WTC11 (cell line): ENCODE measurements around the gene PTPRG.

Experiments used
- ATF1 ChIP-seq: sonication (generic); formaldehyde crosslinking; IDR thresholded peaks from 2 replicates; pipeline ENCODE4 v1.8.1; 2023; ENCODE audit warnings: mild to moderate bottlenecking, moderate library complexity, missing genetic modification reagents
- CTCF ChIP-seq: fragments of 200-600 bp; IDR thresholded peaks from 2 replicates; pipeline ENCODE4 v1.8.0; 2022; ENCODE audit warnings: antibody characterized with exemption
- E2F4 ChIP-seq: sonication (generic); formaldehyde crosslinking; IDR thresholded peaks from 2 replicates; pipeline ENCODE4 v1.8.1; 2022; ENCODE audit warnings: low read depth, mild to moderate bottlenecking, moderate library complexity, missing genetic modification reagents, borderline replicate concordance
- ESRRA ChIP-seq: sonication (generic); formaldehyde crosslinking; IDR thresholded peaks from 2 replicates; pipeline ENCODE4 v1.8.1; 2022; ENCODE audit warnings: mild to moderate bottlenecking, missing genetic modification reagents, borderline replicate concordance
- KAT7 ChIP-seq: sonication (generic); formaldehyde crosslinking; IDR thresholded peaks from 2 replicates; pipeline ENCODE4 v1.8.1; 2023; ENCODE audit warnings: missing genetic modification reagents, mild to moderate bottlenecking, borderline replicate concordance
- NFE2L1 ChIP-seq: sonication (generic); formaldehyde crosslinking; IDR thresholded peaks from 2 replicates; pipeline ENCODE4 v1.8.1; 2023; ENCODE audit warnings: missing genetic modification reagents
- NR2C2 ChIP-seq: sonication (generic); formaldehyde crosslinking; IDR thresholded peaks from 2 replicates; pipeline ENCODE4 v1.8.0; 2022; ENCODE audit warnings: mild to moderate bottlenecking, missing genetic modification reagents
- PRDM15 ChIP-seq: sonication (generic); formaldehyde crosslinking; IDR thresholded peaks from 2 replicates; pipeline ENCODE4 v1.8.0; 2022; ENCODE audit warnings: missing genetic modification reagents
- TEAD4 ChIP-seq: sonication (generic); formaldehyde crosslinking; IDR thresholded peaks from 2 replicates; pipeline ENCODE4 v1.8.0; 2022; ENCODE audit warnings: mild to moderate bottlenecking, missing genetic modification reagents
- ZNF281 ChIP-seq: sonication (generic); formaldehyde crosslinking; IDR thresholded peaks from 2 replicates; pipeline ENCODE4 v1.8.0; 2023; ENCODE audit warnings: mild to moderate bottlenecking, missing genetic modification reagents
- ZNF423 ChIP-seq: fragments of 250-450 bp; sonication (Bioruptor Pico); IDR thresholded peaks from 2 replicates; pipeline ENCODE4 v2.1.2; 2022; ENCODE audit warnings: mild to moderate bottlenecking, moderate library complexity

- TF ChIP-seq CTCF (no peak), KAT7 (CRISPR knock-in tag) (no peak), PRDM15 (CRISPR knock-in tag) (no peak), ZNF423 (CRISPR knock-in tag) (no peak), NFE2L1 (CRISPR knock-in tag) (no peak), TEAD4 (no peak), E2F4 (CRISPR knock-in tag) (no peak), ZNF281 (CRISPR knock-in tag) (no peak), ATF1 (CRISPR knock-in tag) (no peak), NR2C2 (CRISPR knock-in tag) (no peak), ESRRA (CRISPR knock-in tag) (no peak)
These were observed 122.3 kb downstream of the PTPRG start for GRCh38 chr3:61683549-61684236.
